ENCODE results near the gene CEP112. TPM values are rescaled to one million over a fixed set of nuclear protein-coding genes. Genes with fewer than 3 reads are reported as not detected.
A peak's percentile ranks its signal among the peaks of the same experiment; 100 is the strongest.

The CEP112 gene
- total and polyA plus RNA-seq, 2 of the 4 experiments (the other 2 are of a cell fraction), result 2.5 to 5.6 TPM

DNA sequence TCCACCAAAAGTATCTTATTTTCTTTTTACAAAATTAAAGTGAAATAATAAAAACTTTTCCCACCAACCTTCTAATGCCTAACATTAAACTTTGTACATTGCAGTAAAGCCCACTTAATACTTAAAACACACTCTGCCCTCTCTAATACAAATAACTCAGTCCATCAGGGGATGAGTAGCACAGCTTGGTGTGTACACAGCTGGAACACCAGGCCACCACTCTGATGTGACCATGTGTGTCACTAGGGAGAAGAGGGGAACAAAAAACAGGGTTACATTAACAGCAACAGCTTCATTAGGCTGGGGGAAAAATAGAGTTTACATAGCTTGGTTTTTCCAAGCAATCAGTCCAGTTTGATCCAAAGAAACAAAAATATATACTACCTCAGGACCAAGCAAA, 295.0 kb downstream of the CEP112 start:
- H2AK5ac ChIP-seq (ENCODE audit: low read depth, low read length), result no peak overlapping the region
- no peak overlapping the region for H2BK5ac ChIP-seq (ENCODE audit: low read depth, low read length, poor library complexity, severe bottlenecking)
- no peak overlapping the region for H4K8ac ChIP-seq (ENCODE audit: low read depth in 2 of 2, low read length in 2 of 2)
- CTCF ChIA-PET, result no interaction called here
- H3K36me3 ChIP-seq (ENCODE audit: control insufficient read depth, insufficient read depth, low read length), result no peaks in the 10 kb centered on the region
- H2AFZ ChIP-seq (replicated peaks; ENCODE audit: low read length, poor library complexity), result no peak overlapping the region
- no peak overlapping the region for H3K23ac ChIP-seq (ENCODE audit: low read depth, low read length)
- intact Hi-C loops (cut with micrococcal nuclease), result no loop called here
- H3K4me3 ChIP-seq (ENCODE audit: insufficient read depth, low read depth, low read length), result no peak overlapping the region
- H3K18ac ChIP-seq (ENCODE audit: low read depth, low read length), result no peak overlapping the region
- dilution Hi-C loops (cut with HindIII; ENCODE audit: low sequenced_read_pairs, unreplicated experiment), result no loop called here
- no peak overlapping the region for H3K4ac ChIP-seq (ENCODE audit: low read depth, low read length)
- no peak overlapping the region for H3K9ac ChIP-seq (ENCODE audit: low read depth, low read length)
- H3K4me2 ChIP-seq (ENCODE audit: low read depth, low read length), result no peak overlapping the region
- no peaks in the 10 kb centered on the region for H3K79me1 ChIP-seq (ENCODE audit: low read depth in 1 of 2, low read length in 2 of 2)
- H4K5ac ChIP-seq (ENCODE audit: low read depth, low read length), result no peak overlapping the region
- no peak overlapping the region for H2AK9ac ChIP-seq (replicated peaks; ENCODE audit: low read depth, low read length, poor library complexity)
- H4K20me1 ChIP-seq (ENCODE audit: insufficient read depth, low read length), result no peaks in the 10 kb centered on the region
- no peaks in the 10 kb centered on the region for H3K9me3 ChIP-seq (ENCODE audit: control insufficient read depth, insufficient read depth, low read length)
- ATAC-seq (ENCODE audit: low read depth) (no peak), DNase-seq (no peak)
- no TSS peak for BruUV-seq (replicated peaks)
- no peak overlapping the region for H2BK20ac ChIP-seq (ENCODE audit: low read depth, low read length)
- in situ Hi-C loops (cut with MboI; ENCODE audit: low sequenced_read_pairs), result no loop called here
- POLR2A ChIA-PET (ENCODE audit: unreplicated experiment), result no interaction called here
- H3K14ac ChIP-seq (replicated peaks; ENCODE audit: low read depth, low read length), result peak overlapping the region; percentile 79
- no peak overlapping the region for H4K91ac ChIP-seq (ENCODE audit: insufficient read depth, low read depth, low read length)
- H3K27me3 ChIP-seq (ENCODE audit: control insufficient read depth, insufficient read depth, low read length), result no peaks in the 10 kb centered on the region
- TF ChIP-seq MAFK (IDR thresholded peaks at IDR 0.05; ENCODE audit: low read depth, low read length) (no peak), SMC3 (IDR thresholded peaks at IDR 0.05; ENCODE audit: low read depth, low read length) (no peak), FOS (IDR thresholded peaks at IDR 0.05; ENCODE audit: low read depth, low read length) (no peak), RCOR1 (IDR thresholded peaks at IDR 0.05; ENCODE audit: insufficient replicate concordance, low read length) (no peak), BHLHE40 (IDR thresholded peaks at IDR 0.05; ENCODE audit: low read depth, low read length) (no peak), CEBPB (IDR thresholded peaks at IDR 0.05; ENCODE audit: low read depth, low read length) (no peak), NFE2L2 (IDR thresholded peaks at IDR 0.05; ENCODE audit: low read depth, low read length) (no peak), MAZ (IDR thresholded peaks at IDR 0.05; ENCODE audit: borderline replicate concordance, low read depth, low read length) (no peak), USF2 (IDR thresholded peaks at IDR 0.05; ENCODE audit: low read depth, low read length) (no peak), CHD1 (IDR thresholded peaks at IDR 0.05; ENCODE audit: low read depth, low read length) (no peak), MXI1 (IDR thresholded peaks at IDR 0.05; ENCODE audit: borderline replicate concordance, low read depth, low read length) (no peak), RFX5 (IDR thresholded peaks at IDR 0.05; ENCODE audit: low read depth, low read length) (no peak), RAD21 (IDR thresholded peaks at IDR 0.05; ENCODE audit: low read length) (no peak), CTCF (conservative IDR thresholded peaks at IDR 0.05; ENCODE audit: low read depth, low read length) (no peak), POLR2A (IDR thresholded peaks at IDR 0.05; ENCODE audit: low read depth, low read length) (no peak)
- TF ChIP-seq, protein P1, sequence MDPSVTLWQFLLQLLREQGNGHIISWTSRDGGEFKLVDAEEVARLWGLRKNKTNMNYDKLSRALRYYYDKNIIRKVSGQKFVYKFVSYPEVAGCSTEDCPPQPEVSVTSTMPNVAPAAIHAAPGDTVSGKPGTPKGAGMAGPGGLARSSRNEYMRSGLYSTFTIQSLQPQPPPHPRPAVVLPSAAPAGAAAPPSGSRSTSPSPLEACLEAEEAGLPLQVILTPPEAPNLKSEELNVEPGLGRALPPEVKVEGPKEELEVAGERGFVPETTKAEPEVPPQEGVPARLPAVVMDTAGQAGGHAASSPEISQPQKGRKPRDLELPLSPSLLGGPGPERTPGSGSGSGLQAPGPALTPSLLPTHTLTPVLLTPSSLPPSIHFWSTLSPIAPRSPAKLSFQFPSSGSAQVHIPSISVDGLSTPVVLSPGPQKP (IDR thresholded peaks at IDR 0.05; ENCODE audit: borderline replicate concordance, low read depth, low read length), result no peak
- H3K4me1 ChIP-seq (ENCODE audit: control insufficient read depth, insufficient read depth, low read length), result no peaks in the 10 kb centered on the region
- no peak overlapping the region for H2BK15ac ChIP-seq (ENCODE audit: low read depth, low read length)
- H3K9me1 ChIP-seq (ENCODE audit: insufficient read depth, low read length), result peaks cover 3% of the 10 kb centered on the region; the same call in 1 of the 2 replicates
- no peak overlapping the region for H3K56ac ChIP-seq (ENCODE audit: extremely low read depth, insufficient read depth, low read length)
- H2BK120ac ChIP-seq (ENCODE audit: low read depth, low read length), result no peak overlapping the region
- H3K27ac ChIP-seq (ENCODE audit: insufficient read depth, low read length), result no peak overlapping the region

Data from IMR-90 (cell line).